ENCODE results near the gene BRS3.

GRCh38 chrX:136541294-136541693 lies 53.5 kb downstream of the BRS3 start:
- no peak for TF ChIP-seq CTCF (IDR thresholded peaks at IDR 0.05)
- TF ChIP-seq POLR2A (IDR thresholded peaks at IDR 0.05) = no peak
